Endothelial cell of umbilical vein (primary cell): ENCODE measurements around the gene CAMK2D. TPM values are rescaled to one million over a fixed set of nuclear protein-coding genes. Genes with fewer than 3 reads are reported as not detected.

Experiments used
- BruUV-seq: library from RNA; stranded (reverse); fragments of 400-500 nt; replicated peaks from 2 replicates; lab custom pipeline; 2021; lab: Mats Ljungman, UMichigan
- CTCF ChIA-PET: fragments of 300-600, 350-600 bp; sonication (Branson Sonifier 250); formaldehyde crosslinking; loops from one replicate; lab custom pipeline; 2021; ENCODE audit warnings: antibody characterized with exemption, inconsistent platforms; lab: Charles Lee
- POLR2A ChIA-PET: fragments of 300-600, 350-600 bp; sonication (Branson Sonifier 250); formaldehyde crosslinking; loops from one replicate; lab custom pipeline; 2021; ENCODE audit warnings: antibody characterized with exemption, inconsistent platforms; lab: Charles Lee
- DNase-seq: peaks from one replicate; pipeline ENCODE4 v3.0.0-alpha.2; 2011; ENCODE audit warnings: low read depth, low spot score
- FAIRE-seq: peaks from 2 replicates; lab custom pipeline; 2011; peaks lifted over from hg19 to GRCh38; lab: Jason Lieb, UNC
- H2AFZ ChIP-seq: 2 replicates; pipeline ENCODE4 v1.6.0; 2012; ENCODE audit warnings: low read depth, low read length, control low read depth, inconsistent platforms
- H3K27ac ChIP-seq: 2 replicates; pipeline ENCODE4 v1.5.1; 2011; ENCODE audit warnings: low read depth, mild to moderate bottlenecking, control low read depth, low read length, moderate library complexity; ENCODE audit not compliant: insufficient read depth
- H3K27me3 ChIP-seq, 2 experiments: 2 replicates each; pipeline versions ENCODE4 v1.6.0 to v1.6.1; 2011; ENCODE audit warnings: low read length in 2 of 2, mixed read lengths in 1 of 2; ENCODE audit not compliant: control insufficient read depth in 2 of 2, insufficient read depth in 2 of 2
- H3K36me3 ChIP-seq, 2 experiments: 2 replicates in 1 of 2; 3 replicates in 1 of 2; pipeline ENCODE4 v1.5.1; 2011; ENCODE audit warnings: low read length in 2 of 2, mild to moderate bottlenecking in 1 of 2, moderate library complexity in 1 of 2; ENCODE audit not compliant: control insufficient read depth in 2 of 2, insufficient read depth in 2 of 2; ENCODE audit errors: extremely low read depth in 1 of 2
- H3K4me1 ChIP-seq: 3 replicates; pipeline ENCODE4 v1.5.1; 2011; ENCODE audit warnings: mild to moderate bottlenecking, low read length; ENCODE audit not compliant: control insufficient read depth, insufficient read depth; ENCODE audit errors: extremely low read depth
- H3K4me2 ChIP-seq: 2 replicates; pipeline ENCODE4 v1.6.1; 2011; ENCODE audit warnings: low read length, control low read depth, mixed read lengths; ENCODE audit not compliant: insufficient read depth
- H3K4me3 ChIP-seq, 3 experiments: fragments of 200-600 bp in 1 of 3; sonication (generic), shearing (Covaris generic) in 1 of 3; replicated peaks in 1 of 3; 2 replicates each; pipeline ENCODE4 v1.5.1; 2011 to 2016; ENCODE audit warnings: control low read depth in 3 of 3, low read length in 3 of 3, mild to moderate bottlenecking in 2 of 3, inconsistent platforms in 1 of 3, low read depth in 1 of 3, moderate library complexity in 1 of 3; ENCODE audit not compliant: insufficient read depth in 1 of 3
- H3K79me2 ChIP-seq: 2 replicates; pipeline ENCODE4 v1.6.0; 2012; ENCODE audit warnings: low read length, inconsistent platforms; ENCODE audit not compliant: control insufficient read depth, insufficient read depth
- H3K9ac ChIP-seq: replicated peaks from 2 replicates; pipeline ENCODE3; 2011; ENCODE audit warnings: low read length, control low read depth; ENCODE audit not compliant: insufficient read depth; ENCODE audit errors: extremely low read depth
- H3K9me1 ChIP-seq: replicated peaks from 3 replicates; pipeline ENCODE4 v1.6.0; 2011; ENCODE audit warnings: mild to moderate bottlenecking, low read length; ENCODE audit not compliant: control insufficient read depth, insufficient read depth; ENCODE audit errors: extremely low read depth
- H3K9me3 ChIP-seq: replicated peaks from 2 replicates; pipeline ENCODE4 v1.5.1; 2012; ENCODE audit warnings: low read length, inconsistent platforms; ENCODE audit not compliant: control insufficient read depth, insufficient read depth
- H4K20me1 ChIP-seq: replicated peaks from 2 replicates; pipeline ENCODE3; 2011; ENCODE audit warnings: mild to moderate bottlenecking, low read length; ENCODE audit not compliant: control insufficient read depth, insufficient read depth; ENCODE audit errors: extremely low read depth
- EZH2 ChIP-seq: IDR thresholded peaks from 2 replicates; pipeline ENCODE4 v1.6.1; 2012; ENCODE audit warnings: borderline replicate concordance, low read depth, mild to moderate bottlenecking, moderate library complexity, low read length, inconsistent platforms; ENCODE audit not compliant: severe bottlenecking
- FOS ChIP-seq: IDR thresholded peaks from 2 replicates; pipeline ENCODE4 v1.6.1; 2011; ENCODE audit warnings: mild to moderate bottlenecking, low read length, moderate library complexity, borderline replicate concordance; ENCODE audit not compliant: insufficient read depth
- GATA2 ChIP-seq: IDR thresholded peaks from 2 replicates; pipeline ENCODE4 v1.7.0; 2011; ENCODE audit warnings: low read depth, mild to moderate bottlenecking, moderate library complexity, mixed read lengths, low read length; ENCODE audit not compliant: insufficient read length, insufficient read depth
- JUN ChIP-seq: IDR thresholded peaks from 2 replicates; pipeline ENCODE4 v1.6.1; 2011; ENCODE audit warnings: borderline replicate concordance, low read depth; ENCODE audit not compliant: insufficient read length, insufficient read depth
- MAX ChIP-seq: IDR thresholded peaks from 2 replicates; pipeline ENCODE4 v1.6.1; 2011; ENCODE audit not compliant: insufficient read depth, insufficient read length
- MYC ChIP-seq: IDR thresholded peaks from one replicate; pipeline ENCODE4 v1.6.1; 2011; ENCODE audit warnings: mild to moderate bottlenecking, low read depth, low read length
- POLR2A ChIP-seq: IDR thresholded peaks from 2 replicates; pipeline ENCODE4 v1.6.1; 2012; ENCODE audit warnings: low read depth, mild to moderate bottlenecking, control low read depth, low read length
- POLR2AphosphoS5 ChIP-seq: IDR thresholded peaks from 2 replicates; pipeline ENCODE4 v1.6.1; 2012; ENCODE audit warnings: low read depth, mild to moderate bottlenecking, control low read depth, low read length, moderate library complexity; ENCODE audit not compliant: insufficient read depth
- dilution Hi-C: fragments of 300-500 bp; cut with MboI; formaldehyde crosslinking; loops from one replicate; pipeline ENCODE4 v1.15.0; 2019; ENCODE audit warnings: low sequenced_read_pairs; ENCODE audit not compliant: extremely low pct_ligation_motif_present
- intact Hi-C: fragments of 100-400 bp; cut with micrococcal nuclease; formaldehyde crosslinking; loops from one replicate; pipeline ENCODE4 v1.10.0; 2022
- polyA plus RNA-seq, 4 experiments: library from polyadenylated mRNA; depleted of rRNA in 3 of 4; stranded (reverse) in 3 of 4; unstranded in 1 of 4; fragments of >200 nt; gene quantifications; 2 replicates each; pipeline versions ENCODE4 v1.2.1 to v1.2.3, GENCODE V29; 2011 to 2012; ENCODE audit warnings: missing spikeins in 1 of 4
- total RNA-seq: library from RNA; stranded (reverse); gene quantifications from 2 replicates; pipeline ENCODE4 v1.2.3, GENCODE V29; 2021
- TF ChIP-seq, protein P1 (sequence below), 2 donors: IDR thresholded peaks; 1 replicate in 1 of 2; 2 replicates in 1 of 2; pipeline ENCODE4 v1.5.1; 2011; ENCODE audit warnings: low read length in 2 of 2, mild to moderate bottlenecking in 2 of 2, moderate library complexity in 2 of 2, control low read depth in 1 of 2, inconsistent platforms in 1 of 2, low read depth in 1 of 2; ENCODE audit not compliant: insufficient read depth in 1 of 2; ENCODE audit errors: extremely low read depth in 1 of 2

CAMK2D gene
- total and polyA plus RNA-seq, 2 donors (not counting 3 experiments of a cell fraction or from before 2014, with no cell fraction given): 10.4 to 30.7 TPM

GRCh38 chr4:113662581-113662980 lies 99.0 kb downstream of the CAMK2D start:
- no TSS peak for BruUV-seq
- POLR2A ChIA-PET: no interaction called here
- Histone ChIP-seq H3K9ac (no peak overlapping the region), H2AFZ (no peak overlapping the region), H3K4me2 (no peak overlapping the region), H3K4me3 (no peak overlapping the region), H3K9me1 (no peaks in the 10 kb centered on the region), H3K9me3 (no peaks in the 10 kb centered on the region), H3K27me3 (no peaks in the 10 kb centered on the region), H3K36me3 (no peaks in the 10 kb centered on the region), H3K4me1 (no peaks in the 10 kb centered on the region), H4K20me1 (no peaks in the 10 kb centered on the region), H3K27ac (no peak overlapping the region), H3K79me2 (no peaks in the 10 kb centered on the region)
- intact Hi-C loops: no loop called here
- no peak for FAIRE-seq
- CTCF ChIA-PET: no interaction called here
- TF ChIP-seq MYC: no peak
- TF ChIP-seq, protein P1, sequence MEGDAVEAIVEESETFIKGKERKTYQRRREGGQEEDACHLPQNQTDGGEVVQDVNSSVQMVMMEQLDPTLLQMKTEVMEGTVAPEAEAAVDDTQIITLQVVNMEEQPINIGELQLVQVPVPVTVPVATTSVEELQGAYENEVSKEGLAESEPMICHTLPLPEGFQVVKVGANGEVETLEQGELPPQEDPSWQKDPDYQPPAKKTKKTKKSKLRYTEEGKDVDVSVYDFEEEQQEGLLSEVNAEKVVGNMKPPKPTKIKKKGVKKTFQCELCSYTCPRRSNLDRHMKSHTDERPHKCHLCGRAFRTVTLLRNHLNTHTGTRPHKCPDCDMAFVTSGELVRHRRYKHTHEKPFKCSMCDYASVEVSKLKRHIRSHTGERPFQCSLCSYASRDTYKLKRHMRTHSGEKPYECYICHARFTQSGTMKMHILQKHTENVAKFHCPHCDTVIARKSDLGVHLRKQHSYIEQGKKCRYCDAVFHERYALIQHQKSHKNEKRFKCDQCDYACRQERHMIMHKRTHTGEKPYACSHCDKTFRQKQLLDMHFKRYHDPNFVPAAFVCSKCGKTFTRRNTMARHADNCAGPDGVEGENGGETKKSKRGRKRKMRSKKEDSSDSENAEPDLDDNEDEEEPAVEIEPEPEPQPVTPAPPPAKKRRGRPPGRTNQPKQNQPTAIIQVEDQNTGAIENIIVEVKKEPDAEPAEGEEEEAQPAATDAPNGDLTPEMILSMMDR (IDR thresholded peaks at IDR 0.05; ENCODE audit: extremely low read depth in 1 of 2, insufficient read depth in 1 of 2, low read depth in 1 of 2, low read length in 2 of 2): no peak
- TF ChIP-seq EZH2: no peak
- TF ChIP-seq FOS: no peak
- no peak for TF ChIP-seq GATA2
- TF ChIP-seq POLR2A: no peak
- TF ChIP-seq POLR2AphosphoS5: no peak
- no peak for TF ChIP-seq MAX
- no peak for TF ChIP-seq JUN
- DNase-seq: no peak
- dilution Hi-C loops: no loop called here
